ENCODE measurements around the gene HOXB3.
A peak's percentile ranks its signal among the peaks of the same experiment; 100 is the strongest.

Gene HOXB3

DNA sequence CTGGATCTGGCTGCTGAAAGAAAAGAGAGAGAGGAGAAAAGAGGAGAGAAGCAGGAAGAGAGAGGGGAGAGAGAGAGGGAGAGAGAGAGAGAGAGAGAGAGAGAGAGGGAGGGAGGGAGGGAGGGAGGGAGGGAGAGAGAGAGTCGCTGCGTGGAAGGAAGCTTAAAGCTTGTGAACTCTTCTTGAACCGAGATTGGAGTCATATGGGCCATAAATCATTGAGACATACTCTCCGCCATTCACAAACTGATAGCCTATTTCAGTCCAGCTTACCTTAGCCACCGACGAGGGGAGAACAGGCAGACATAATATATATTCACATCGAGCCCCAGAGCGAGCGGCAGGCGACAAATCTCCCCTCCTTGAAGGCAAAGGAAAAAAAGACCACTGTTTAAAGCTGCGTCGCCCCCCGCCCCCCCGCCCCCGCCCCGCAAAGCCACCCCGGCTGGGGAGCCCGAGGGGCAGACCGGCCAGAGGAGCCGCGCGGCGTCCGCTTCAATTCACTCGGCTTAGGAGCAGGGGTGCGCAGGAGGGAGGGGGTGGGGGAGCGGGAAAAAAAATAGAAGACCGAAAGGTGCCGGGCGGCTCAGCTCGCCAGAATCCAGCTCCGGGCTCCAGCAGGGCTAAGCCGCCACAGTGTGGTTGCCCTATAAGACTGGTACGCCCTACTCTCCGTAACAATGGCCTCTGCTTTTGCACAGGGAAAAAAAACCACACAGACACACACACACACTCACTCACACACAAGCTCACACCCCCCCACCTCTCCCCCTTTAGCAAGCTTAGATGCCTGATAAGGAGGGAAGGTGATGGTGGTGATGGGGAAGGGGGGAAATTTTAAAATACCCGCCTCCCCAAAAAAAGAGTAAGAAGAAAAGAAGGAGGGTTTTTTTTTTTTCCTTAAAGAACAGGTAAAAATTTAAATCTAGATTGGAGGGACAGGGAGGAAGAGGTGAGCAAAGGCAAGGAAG is 34.5 kb downstream of the HOXB3 start:
- H3K9me3 Mint-ChIP-seq: no peaks in the 10 kb centered on the region
- H3K4me1 Mint-ChIP-seq: peaks cover 19% of the 10 kb centered on the region
- H3K4me3 Mint-ChIP-seq: peak overlapping the region; percentile 76 to 92
- no peak for DNase-seq
- peak overlapping the region in 1 of 2 donors; percentile 92 for H3K27ac Mint-ChIP-seq
- H3K27me3 Mint-ChIP-seq: peaks cover 64% of the 10 kb centered on the region
- peak; percentile 71 for ATAC-seq

DNA sequence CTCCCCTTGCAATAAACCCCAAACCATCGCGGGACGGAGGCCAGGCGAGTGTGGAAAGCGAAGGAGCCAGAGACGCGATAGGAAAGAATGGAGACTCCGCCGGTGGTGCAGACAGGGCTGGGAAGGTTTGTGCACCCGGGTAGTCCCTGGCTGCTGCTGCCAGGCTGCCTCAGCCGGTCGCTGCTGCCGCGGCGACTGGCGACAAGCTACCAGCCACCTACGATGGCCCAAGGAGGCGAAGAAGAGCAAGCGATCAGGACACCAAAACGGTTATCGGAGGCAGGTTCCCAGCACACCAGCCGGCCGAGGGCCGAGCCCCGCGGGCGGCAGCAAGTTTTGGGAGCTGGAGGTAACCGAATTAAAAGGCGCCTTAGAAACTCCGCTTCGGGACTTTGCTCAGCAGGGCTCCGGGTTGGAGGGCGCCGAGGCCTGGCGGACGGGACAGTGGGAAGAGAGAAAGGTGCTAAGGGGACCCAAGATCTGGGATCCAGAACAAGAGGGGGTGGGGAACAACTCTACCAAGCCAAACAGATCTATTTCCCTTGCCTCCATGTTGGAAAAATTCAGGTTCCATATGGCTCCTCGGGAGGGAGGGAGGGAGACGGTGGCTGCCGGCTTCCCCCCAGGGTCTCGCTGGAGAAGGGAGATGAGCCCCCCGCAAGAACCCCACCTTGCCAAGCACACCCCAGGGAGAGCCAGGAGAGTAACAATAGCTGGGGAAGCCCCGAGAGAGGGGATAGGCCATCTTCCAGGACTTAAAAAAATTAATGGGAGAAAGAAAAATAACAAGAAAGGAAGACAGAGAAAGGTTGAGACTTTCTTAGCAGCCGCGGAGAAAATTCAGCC is 35.4 kb downstream of the HOXB3 start:
- DNase-seq: no peak
- Mint-ChIP-seq H3K9me3 (no peaks in the 10 kb centered on the region), H3K27ac (peak overlapping the region in 1 of 2 donors; percentile 92), H3K4me1 (peaks cover 19% of the 10 kb centered on the region), H3K27me3 (peaks cover 55% of the 10 kb centered on the region), H3K4me3 (peak overlapping the region; percentile 76 to 92)
- ATAC-seq: no peak

DNA sequence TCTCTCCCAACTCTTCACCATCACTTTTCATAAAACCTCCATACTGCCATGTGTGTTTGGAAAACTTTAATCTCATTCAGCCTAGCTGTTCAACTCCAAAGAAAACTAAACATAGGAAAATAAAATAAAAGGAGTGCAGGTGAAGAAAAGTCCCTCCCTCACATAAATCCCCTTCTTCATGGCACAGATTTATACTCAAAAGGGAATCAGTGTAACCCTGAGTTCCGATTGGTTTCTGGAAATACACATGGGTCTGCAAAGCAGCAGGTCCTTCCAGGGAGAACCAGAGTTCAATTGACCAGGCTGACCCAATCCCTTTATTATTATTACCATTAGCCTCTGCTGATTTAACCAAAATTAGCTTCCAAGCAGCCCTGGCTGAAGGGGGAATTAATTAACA is 36.2 kb downstream of the HOXB3 start:
- no peak for DNase-seq
- H3K4me3 Mint-ChIP-seq: no peak overlapping the region
- peaks cover 19% of the 10 kb centered on the region for H3K4me1 Mint-ChIP-seq
- no peak for ATAC-seq
- peaks cover 48% of the 10 kb centered on the region for H3K27me3 Mint-ChIP-seq
- H3K27ac Mint-ChIP-seq: no peak overlapping the region
- H3K9me3 Mint-ChIP-seq: no peaks in the 10 kb centered on the region

DNA sequence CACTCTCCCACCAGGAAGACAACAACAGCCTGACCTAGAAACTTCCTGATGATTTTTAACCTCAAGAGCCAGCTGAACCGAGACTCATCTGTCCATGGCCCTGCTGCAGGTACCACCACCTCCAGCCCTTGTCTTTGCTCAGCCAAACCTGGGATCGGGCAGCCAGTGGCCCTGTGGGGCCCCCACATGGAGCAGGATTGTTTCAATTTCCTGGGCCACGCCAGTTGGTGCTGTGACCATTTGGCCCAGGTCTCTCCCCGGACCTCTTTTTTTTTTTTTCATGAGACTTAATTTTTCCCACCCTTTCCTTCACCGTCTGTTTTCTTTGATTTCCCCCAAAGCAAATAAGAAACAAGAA is 36.9 kb downstream of the HOXB3 start:
- Mint-ChIP-seq H3K27me3 (peaks cover 42% of the 10 kb centered on the region), H3K4me3 (no peak overlapping the region), H3K9me3 (no peaks in the 10 kb centered on the region), H3K27ac (no peak overlapping the region), H3K4me1 (peaks cover 19% of the 10 kb centered on the region)
- no peak for DNase-seq
- no peak for ATAC-seq

DNA sequence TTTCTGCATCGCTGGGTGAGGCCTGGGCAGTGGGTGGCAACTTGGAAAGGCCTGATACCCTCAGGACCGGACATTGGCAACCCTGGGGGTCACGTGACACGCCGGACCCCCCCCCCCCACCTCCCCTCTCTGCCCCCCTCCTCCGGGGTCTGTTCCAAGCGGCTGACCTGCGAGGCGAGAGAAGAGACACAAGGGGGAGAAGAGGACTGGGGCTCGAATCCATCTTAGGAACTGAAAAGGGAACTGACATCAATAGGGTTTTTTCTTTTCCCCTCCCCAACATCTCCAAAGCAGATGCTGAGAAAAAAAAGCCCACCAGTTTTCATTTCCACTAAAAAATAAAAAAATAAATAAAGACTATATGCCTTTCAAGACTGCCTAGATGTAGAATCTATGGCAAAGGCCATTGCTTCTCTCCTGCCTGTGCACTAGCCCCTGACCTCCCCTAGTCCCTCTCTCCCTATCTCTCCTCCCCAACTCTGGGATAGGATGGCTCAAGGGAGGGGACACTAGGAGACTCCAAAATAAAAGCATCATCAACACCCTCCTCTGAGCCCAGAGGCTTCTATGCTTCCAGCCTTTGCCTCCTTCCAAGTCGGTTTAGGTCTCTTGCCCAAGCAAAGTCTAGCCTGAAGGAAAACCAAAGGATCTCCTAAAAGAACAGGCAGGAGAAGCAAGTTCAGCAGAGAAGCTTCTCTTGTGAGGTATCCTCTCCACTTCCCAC is 37.4 kb downstream of the HOXB3 start:
- ATAC-seq (no peak), DNase-seq (no peak)
- Mint-ChIP-seq H3K27me3 (peaks cover 36% of the 10 kb centered on the region), H3K9me3 (no peaks in the 10 kb centered on the region), H3K4me1 (peaks cover 19% of the 10 kb centered on the region), H3K4me3 (no peak overlapping the region), H3K27ac (no peak overlapping the region)

DNA sequence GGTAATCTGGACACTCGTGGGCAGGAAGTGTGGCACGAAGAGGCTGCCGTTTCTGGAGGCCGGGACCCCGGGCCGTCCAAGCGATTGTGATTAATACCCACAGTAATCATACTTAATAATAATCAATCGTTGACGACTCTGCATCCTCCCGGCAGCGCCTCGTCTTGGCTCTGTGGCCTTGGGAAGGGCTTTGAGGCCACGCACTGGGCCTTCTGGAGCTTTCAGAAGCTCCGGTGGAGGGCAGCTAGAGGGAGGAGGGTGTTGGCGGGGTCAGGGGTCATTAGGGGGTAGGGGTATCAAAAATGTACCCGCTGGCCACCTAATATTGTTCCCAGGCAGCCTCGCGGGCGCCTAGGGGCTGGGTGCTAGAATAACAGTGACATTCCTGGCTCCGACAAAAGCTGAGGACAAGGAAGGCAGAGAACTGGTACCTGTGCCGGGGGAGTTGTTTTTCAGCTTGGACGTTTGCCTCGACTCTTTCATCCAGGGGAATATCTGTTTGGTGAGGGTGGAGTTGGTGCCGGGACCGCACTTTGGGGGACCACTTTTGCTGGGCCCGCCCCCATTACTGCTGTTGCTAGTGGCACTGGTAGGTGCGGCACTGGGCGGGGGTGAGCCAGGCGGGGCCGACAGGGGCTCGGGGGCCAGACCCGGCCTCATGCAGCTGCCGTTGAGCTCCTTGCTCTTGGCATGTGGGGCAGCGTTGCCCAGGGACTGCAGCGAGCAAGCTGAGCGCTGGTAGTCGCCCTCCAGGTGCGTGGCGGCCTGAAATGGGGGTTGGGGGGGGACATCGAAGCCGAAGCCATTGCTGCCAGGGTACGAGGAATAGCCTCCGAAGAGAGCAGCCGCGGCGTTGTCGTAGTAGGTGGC is 38.2 kb downstream of the HOXB3 start:
- Mint-ChIP-seq H3K4me3 (no peak overlapping the region), H3K27me3 (peaks cover 32% of the 10 kb centered on the region), H3K27ac (no peak overlapping the region), H3K9me3 (no peaks in the 10 kb centered on the region), H3K4me1 (peaks cover 21% of the 10 kb centered on the region)
- ATAC-seq (no peak), DNase-seq (no peak)

DNA sequence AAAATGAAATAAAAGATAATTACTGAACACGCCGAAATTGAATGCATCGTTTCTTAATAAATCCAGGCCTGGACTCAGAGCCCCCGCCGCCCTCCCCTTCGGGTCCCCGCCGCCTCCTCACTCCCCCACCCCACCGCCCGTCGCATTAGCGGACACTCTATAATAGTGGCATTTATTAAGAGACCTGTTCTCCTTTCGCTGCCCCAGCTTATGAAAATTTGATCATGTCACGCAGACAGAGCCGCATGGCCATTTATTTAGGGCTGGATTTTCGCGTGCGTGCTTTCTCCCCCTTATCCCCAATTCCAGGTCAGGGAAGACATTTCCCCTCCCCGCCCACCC is 38.9 kb downstream of the HOXB3 start:
- H3K4me3 Mint-ChIP-seq: no peak overlapping the region
- H3K9me3 Mint-ChIP-seq: no peaks in the 10 kb centered on the region
- H3K27me3 Mint-ChIP-seq: peaks cover 32% of the 10 kb centered on the region
- no peak overlapping the region for H3K27ac Mint-ChIP-seq
- DNase-seq (no peak), ATAC-seq (no peak)
- H3K4me1 Mint-ChIP-seq: peaks cover 27% of the 10 kb centered on the region

DNA sequence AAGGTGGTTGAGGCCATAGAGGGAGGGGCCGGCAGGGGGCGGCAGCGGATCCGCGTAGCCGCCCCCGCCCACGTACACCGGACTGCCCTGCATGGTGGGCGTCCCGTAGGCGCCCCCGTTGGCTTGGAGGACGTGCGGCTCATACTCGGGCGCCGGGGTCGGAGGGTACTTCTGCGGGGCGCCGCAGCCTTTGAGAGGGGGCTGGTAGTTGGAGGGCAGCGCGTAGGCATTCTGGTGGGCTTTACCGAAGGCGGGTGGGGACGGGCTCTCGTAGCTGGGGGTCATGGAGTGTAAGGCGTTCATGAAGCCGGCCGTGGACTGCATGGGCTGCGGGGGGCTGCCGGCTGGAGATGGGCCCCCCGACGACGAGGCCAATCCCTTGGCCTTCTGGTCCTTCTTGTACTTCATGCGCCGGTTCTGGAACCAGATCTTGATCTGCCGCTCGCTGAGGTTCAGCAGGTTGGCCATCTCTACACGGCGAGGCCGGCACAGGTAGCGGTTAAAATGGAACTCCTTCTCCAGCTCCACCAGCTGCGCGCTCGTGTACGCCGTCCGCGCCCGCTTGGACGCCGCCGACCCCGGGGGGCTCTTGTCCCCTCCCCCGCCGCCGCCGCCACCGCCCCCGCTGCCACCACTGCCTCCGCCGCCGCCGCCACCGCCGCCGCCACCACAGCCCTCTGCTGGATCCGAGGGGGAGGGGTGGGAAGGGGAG is 39.4 kb downstream of the HOXB3 start:
- H3K9me3 Mint-ChIP-seq: no peaks in the 10 kb centered on the region
- peaks cover 32% of the 10 kb centered on the region for H3K27me3 Mint-ChIP-seq
- H3K4me3 Mint-ChIP-seq: no peak overlapping the region
- peak; percentile 32 for ATAC-seq
- no peak for DNase-seq
- H3K4me1 Mint-ChIP-seq: peaks cover 24% of the 10 kb centered on the region
- H3K27ac Mint-ChIP-seq: peak overlapping the region in 1 of 2 donors; percentile 93

DNA sequence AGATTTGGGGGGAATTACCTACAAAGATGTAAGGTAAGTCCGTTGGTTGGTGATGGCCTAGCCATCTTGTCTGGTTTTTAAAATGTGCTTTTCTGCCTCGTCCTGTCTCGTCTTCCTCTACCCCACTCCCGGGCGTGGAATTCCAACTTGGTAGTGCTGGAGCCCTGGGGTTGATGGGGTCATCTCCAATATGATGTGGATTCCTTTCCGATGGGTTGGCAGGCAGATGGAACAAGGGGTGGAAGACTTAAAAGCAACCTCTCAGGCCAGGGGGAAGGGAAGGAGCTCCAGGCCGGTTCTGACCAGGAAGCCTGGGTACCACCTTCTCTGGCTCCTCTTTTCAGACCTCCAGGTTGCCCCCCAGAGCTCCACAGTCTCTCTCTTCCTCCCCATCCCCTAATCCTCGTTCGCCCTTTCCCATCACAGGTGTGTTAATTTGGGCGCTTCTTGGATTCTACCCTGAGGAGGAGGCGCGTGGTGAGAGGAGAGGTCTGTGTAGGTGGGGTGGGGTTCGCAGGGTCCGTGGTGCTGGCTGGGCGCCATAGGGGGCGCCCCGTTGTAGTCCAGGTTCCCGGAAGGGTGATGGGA is 40.0 kb downstream of the HOXB3 start:
- DNase-seq (no peak), ATAC-seq (no peak)
- Mint-ChIP-seq H3K4me3 (no peak overlapping the region), H3K9me3 (no peaks in the 10 kb centered on the region), H3K4me1 (peaks cover 24% of the 10 kb centered on the region), H3K27ac (no peak overlapping the region), H3K27me3 (peaks cover 32% of the 10 kb centered on the region)

DNA sequence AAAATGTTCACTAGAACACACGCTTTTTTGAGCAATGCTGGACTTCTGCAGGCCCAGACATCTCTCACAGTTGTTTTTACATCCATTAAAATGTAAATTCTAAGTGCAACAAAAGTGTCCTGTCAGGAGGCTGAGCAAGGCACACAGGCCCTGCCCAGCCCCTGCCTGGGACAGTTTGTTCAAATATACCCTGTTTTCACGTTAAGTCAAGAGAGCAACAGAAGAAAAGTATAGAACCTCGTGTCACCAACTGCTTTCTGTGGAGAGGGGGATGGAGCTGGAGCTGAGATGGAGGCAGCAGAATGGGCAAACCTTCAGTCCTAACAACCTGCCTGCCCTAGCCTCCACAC is 40.8 kb downstream of the HOXB3 start:
- DNase-seq (no peak), ATAC-seq (no peak)
- H3K27me3 Mint-ChIP-seq: peaks cover 32% of the 10 kb centered on the region
- H3K4me1 Mint-ChIP-seq: peaks cover 23% of the 10 kb centered on the region
- H3K4me3 Mint-ChIP-seq: no peak overlapping the region
- H3K9me3 Mint-ChIP-seq: no peaks in the 10 kb centered on the region
- no peak overlapping the region for H3K27ac Mint-ChIP-seq

DNA sequence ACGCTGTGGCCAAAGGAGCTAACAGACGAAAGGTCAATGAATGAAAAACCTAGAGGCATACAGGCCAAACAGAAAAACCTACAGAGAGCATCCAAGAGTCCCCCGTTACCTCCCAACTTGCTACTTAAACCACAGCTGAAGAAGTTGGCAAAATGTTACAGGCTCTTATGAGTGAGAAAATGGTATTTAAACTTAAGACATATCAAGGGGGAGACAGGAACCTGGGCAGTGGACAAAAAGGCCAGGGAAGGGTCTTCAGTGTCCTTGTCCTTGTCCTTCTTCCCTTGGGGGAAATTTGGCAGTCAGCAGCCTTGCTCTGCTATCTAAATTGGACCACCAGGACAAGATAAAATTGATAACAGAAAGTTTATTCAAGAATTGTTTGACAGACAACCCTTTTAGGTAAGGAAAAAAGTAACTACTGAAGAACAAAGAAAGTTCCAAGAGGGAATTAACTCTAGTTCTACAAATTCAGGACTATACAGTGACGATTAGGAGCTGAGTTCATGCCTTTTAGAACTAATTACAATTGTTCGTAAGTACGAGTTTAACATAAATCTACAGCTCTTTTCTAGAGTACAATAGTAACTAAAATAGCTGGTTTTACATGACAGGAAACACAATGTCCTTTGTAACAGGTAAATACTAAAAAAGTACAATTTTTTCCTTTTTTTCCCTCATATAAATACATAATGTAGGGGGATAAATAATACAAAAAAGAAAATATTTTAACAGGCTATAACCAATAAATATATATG is 41.3 kb downstream of the HOXB3 start:
- Mint-ChIP-seq H3K27ac (no peak overlapping the region), H3K4me1 (peaks cover 28% of the 10 kb centered on the region), H3K9me3 (no peaks in the 10 kb centered on the region), H3K4me3 (peak overlapping the region in 1 of 2 donors; percentile 59), H3K27me3 (peaks cover 32% of the 10 kb centered on the region)
- no peak for DNase-seq
- ATAC-seq: no peak

DNA sequence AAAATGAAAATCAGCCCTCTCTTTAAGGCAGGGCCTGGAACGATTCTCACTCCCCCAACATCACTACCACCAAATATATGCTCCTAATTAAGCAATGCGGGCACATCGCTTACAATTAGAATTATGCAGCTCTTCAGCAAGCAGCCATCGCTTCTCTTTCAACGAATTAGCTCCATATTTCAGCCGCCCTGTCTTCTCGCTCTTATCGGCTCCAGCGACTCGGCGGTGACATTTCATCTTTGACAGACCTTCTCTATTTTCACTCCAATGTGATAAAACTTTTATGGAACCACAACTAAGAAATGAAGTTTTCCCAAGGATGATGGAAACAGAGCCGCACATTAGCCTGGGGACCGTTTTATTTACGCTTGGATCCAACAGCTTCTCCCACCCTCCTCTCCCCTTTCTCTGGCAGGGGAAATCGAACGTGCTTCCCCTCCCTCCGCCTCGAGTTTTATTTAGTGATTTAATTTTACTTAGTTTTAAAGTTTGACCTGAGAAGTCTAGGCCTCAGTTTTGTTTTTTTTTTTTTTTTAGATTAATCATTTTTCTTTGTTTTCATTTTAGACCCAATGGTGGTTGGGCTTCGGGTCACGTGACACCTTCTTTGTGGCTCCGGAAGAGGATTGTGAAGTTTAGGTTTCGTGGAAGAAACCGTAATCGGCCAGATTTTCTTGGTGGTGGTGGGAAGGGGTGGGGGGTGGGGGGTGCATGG is 42.1 kb downstream of the HOXB3 start:
- DNase-seq: no peak
- Mint-ChIP-seq H3K4me3 (peak overlapping the region; percentile 33 to 59), H3K27ac (peak overlapping the region; percentile 21 to 27), H3K9me3 (no peaks in the 10 kb centered on the region), H3K27me3 (peaks cover 39% of the 10 kb centered on the region), H3K4me1 (peaks cover 33% of the 10 kb centered on the region)
- ATAC-seq: no peak
